Measurements from ENCODE around the gene CWF19L2. TPM values are rescaled to one million over a fixed set of nuclear protein-coding genes. Genes with fewer than 3 reads are reported as not detected.

The CWF19L2 gene
- total and polyA plus RNA-seq, 4 donors = 12.8 to 30.5 (median 21.3) TPM

- ATAC-seq (ENCODE audit: low FRiP score) (no peak), DNase-seq (no peak)
- peaks cover 0 to 7% of the 10 kb centered on the region in 2 donors for H3K36me3 ChIP-seq (ENCODE audit: control insufficient read depth in 1 of 2, insufficient read depth in 2 of 2, low read length in 1 of 2)
- 1 to 2% methylated on average over 6 of the region's 6 CpGs for WGBS, 2 donors
- peak overlapping the region; percentile 97 to 100 for H3K4me3 ChIP-seq (ENCODE audit: low read length in 2 of 2)
- H3K9me3 ChIP-seq (ENCODE audit: control insufficient read depth, low read length) = no peaks in the 10 kb centered on the region
- H3K27me3 ChIP-seq (ENCODE audit: control insufficient read depth in 1 of 2, insufficient read depth in 2 of 2, low read length in 1 of 2) = no peaks in the 10 kb centered on the region
- no peaks in the 10 kb centered on the region for H3K4me1 ChIP-seq (ENCODE audit: control insufficient read depth in 1 of 2, insufficient read depth in 2 of 2, low read length in 2 of 2)
- no peak overlapping the region for H3K27ac ChIP-seq (ENCODE audit: low read depth in 1 of 2, low read length in 2 of 2)
- intact Hi-C loops (cut with DNase I) = no loop called here
Measured at GRCh38 chr11:107457205-107457557, 444 bp downstream of the CWF19L2 start.

GRCh38 chr11:107453594-107454286 is 3.9 kb downstream of the CWF19L2 start:
- H3K27me3 ChIP-seq (ENCODE audit: control insufficient read depth in 1 of 2, insufficient read depth in 2 of 2, low read length in 1 of 2) = no peaks in the 10 kb centered on the region
- H3K4me3 ChIP-seq (ENCODE audit: low read length in 2 of 2) = no peak overlapping the region
- 86 to 93% methylated on average over 5 of the region's 5 CpGs for WGBS, 2 donors
- intact Hi-C loops (cut with DNase I) = no loop called here
- no peak for ATAC-seq (ENCODE audit: low FRiP score)
- peak in 1 of 2 donors; percentile 53 for DNase-seq
- H3K9me3 ChIP-seq (ENCODE audit: control insufficient read depth, low read length) = no peaks in the 10 kb centered on the region
- H3K27ac ChIP-seq (ENCODE audit: low read depth in 1 of 2, low read length in 2 of 2) = no peak overlapping the region
- H3K36me3 ChIP-seq (ENCODE audit: control insufficient read depth in 1 of 2, insufficient read depth in 2 of 2, low read length in 1 of 2) = peaks cover 0 to 7% of the 10 kb centered on the region in 2 donors
- no peaks in the 10 kb centered on the region for H3K4me1 ChIP-seq (ENCODE audit: control insufficient read depth in 1 of 2, insufficient read depth in 2 of 2, low read length in 2 of 2)

- ATAC-seq (ENCODE audit: low FRiP score) (no peak), DNase-seq (no peak)
- intact Hi-C loops (cut with DNase I) = no loop called here
- Histone ChIP-seq H3K4me3 (ENCODE audit: low read length in 2 of 2) (no peak overlapping the region), H3K9me3 (ENCODE audit: control insufficient read depth, low read length) (no peaks in the 10 kb centered on the region), H3K4me1 (ENCODE audit: control insufficient read depth in 1 of 2, insufficient read depth in 2 of 2, low read length in 2 of 2) (no peaks in the 10 kb centered on the region), H3K27ac (ENCODE audit: low read depth in 1 of 2, low read length in 2 of 2) (no peak overlapping the region), H3K27me3 (ENCODE audit: control insufficient read depth in 1 of 2, insufficient read depth in 2 of 2, low read length in 1 of 2) (no peaks in the 10 kb centered on the region), H3K36me3 (ENCODE audit: control insufficient read depth in 1 of 2, insufficient read depth in 2 of 2, low read length in 1 of 2) (peaks cover 0 to 2% of the 10 kb centered on the region in 2 donors)
- WGBS, 2 donors = 90 to 92% methylated on average over 3 of the region's 3 CpGs
Measured at GRCh38 chr11:107446822-107447431, 10.7 kb downstream of the CWF19L2 start.

- no peak for ATAC-seq (ENCODE audit: low FRiP score)
- Histone ChIP-seq H3K27me3 (ENCODE audit: control insufficient read depth in 1 of 2, insufficient read depth in 2 of 2, low read length in 1 of 2) (no peaks in the 10 kb centered on the region), H3K4me3 (ENCODE audit: low read length in 2 of 2) (no peak overlapping the region), H3K9me3 (ENCODE audit: control insufficient read depth, low read length) (no peaks in the 10 kb centered on the region), H3K27ac (ENCODE audit: low read depth in 1 of 2, low read length in 2 of 2) (no peak overlapping the region), H3K4me1 (ENCODE audit: control insufficient read depth in 1 of 2, insufficient read depth in 2 of 2, low read length in 2 of 2) (no peaks in the 10 kb centered on the region), H3K36me3 (ENCODE audit: control insufficient read depth in 1 of 2, insufficient read depth in 2 of 2, low read length in 1 of 2) (peaks cover 2 to 3% of the 10 kb centered on the region in 2 donors)
- intact Hi-C loops (cut with DNase I) = no loop called here
- no peak for DNase-seq
- 98 to 100% methylated on average over 1 of the region's 1 CpG for WGBS, 2 donors
Measured at GRCh38 chr11:107442715-107443215, 14.9 kb downstream of the CWF19L2 start.

- Histone ChIP-seq H3K9me3 (ENCODE audit: control insufficient read depth, low read length) (no peaks in the 10 kb centered on the region), H3K27ac (ENCODE audit: low read depth in 1 of 2, low read length in 2 of 2) (no peak overlapping the region), H3K4me1 (ENCODE audit: control insufficient read depth in 1 of 2, insufficient read depth in 2 of 2, low read length in 2 of 2) (no peaks in the 10 kb centered on the region), H3K27me3 (ENCODE audit: control insufficient read depth in 1 of 2, insufficient read depth in 2 of 2, low read length in 1 of 2) (no peaks in the 10 kb centered on the region), H3K36me3 (ENCODE audit: control insufficient read depth in 1 of 2, insufficient read depth in 2 of 2, low read length in 1 of 2) (peaks cover 2 to 3% of the 10 kb centered on the region in 2 donors), H3K4me3 (ENCODE audit: low read length in 2 of 2) (no peak overlapping the region)
- WGBS, 2 donors = 88 to 89% methylated on average over 6 of the region's 6 CpGs
- DNase-seq = no peak
- intact Hi-C loops (cut with DNase I) = no loop called here
- no peak for ATAC-seq (ENCODE audit: low FRiP score)
Measured at GRCh38 chr11:107439586-107440167, 17.9 kb downstream of the CWF19L2 start.

GRCh38 chr11:107438148-107438547 is 19.5 kb downstream of the CWF19L2 start:
- no peaks in the 10 kb centered on the region for H3K27me3 ChIP-seq (ENCODE audit: control insufficient read depth in 1 of 2, insufficient read depth in 2 of 2, low read length in 1 of 2)
- H3K27ac ChIP-seq (ENCODE audit: low read depth in 1 of 2, low read length in 2 of 2) = no peak overlapping the region
- WGBS, 2 donors = 41 to 59% methylated on average over 1 of the region's 1 CpG
- H3K36me3 ChIP-seq (ENCODE audit: control insufficient read depth in 1 of 2, insufficient read depth in 2 of 2, low read length in 1 of 2) = peaks cover 0 to 3% of the 10 kb centered on the region in 2 donors
- H3K9me3 ChIP-seq (ENCODE audit: control insufficient read depth, low read length) = no peaks in the 10 kb centered on the region
- H3K4me1 ChIP-seq (ENCODE audit: control insufficient read depth in 1 of 2, insufficient read depth in 2 of 2, low read length in 2 of 2) = no peaks in the 10 kb centered on the region
- ATAC-seq (ENCODE audit: low FRiP score) = no peak
- no peak for DNase-seq
- intact Hi-C loops (cut with DNase I) = no loop called here
- H3K4me3 ChIP-seq (ENCODE audit: low read length in 2 of 2) = no peak overlapping the region

GRCh38 chr11:107430525-107430924 is 27.1 kb downstream of the CWF19L2 start:
- intact Hi-C loops (cut with DNase I) = no loop called here
- 80 to 87% methylated on average over 3 of the region's 3 CpGs for WGBS, 2 donors

GRCh38 chr11:107427569-107428180 is 29.9 kb downstream of the CWF19L2 start:
- Histone ChIP-seq H3K27ac (ENCODE audit: low read depth in 1 of 2, low read length in 2 of 2) (no peak overlapping the region), H3K9me3 (ENCODE audit: control insufficient read depth, low read length) (no peaks in the 10 kb centered on the region), H3K4me3 (ENCODE audit: low read length in 2 of 2) (no peak overlapping the region), H3K27me3 (ENCODE audit: control insufficient read depth in 1 of 2, insufficient read depth in 2 of 2, low read length in 1 of 2) (no peaks in the 10 kb centered on the region), H3K4me1 (ENCODE audit: control insufficient read depth in 1 of 2, insufficient read depth in 2 of 2, low read length in 2 of 2) (no peaks in the 10 kb centered on the region), H3K36me3 (ENCODE audit: control insufficient read depth in 1 of 2, insufficient read depth in 2 of 2, low read length in 1 of 2) (peaks cover 0 to 2% of the 10 kb centered on the region in 2 donors)
- no peak for ATAC-seq (ENCODE audit: low FRiP score)
- intact Hi-C loops (cut with DNase I) = no loop called here
- WGBS, 2 donors = 62 to 64% methylated on average over 2 of the region's 2 CpGs
- DNase-seq = no peak

More at GRCh38 chr11:107430525-107430924, 27.1 kb downstream of the CWF19L2 start:
- no peaks in the 10 kb centered on the region for H3K27me3 ChIP-seq (ENCODE audit: control insufficient read depth in 1 of 2, insufficient read depth in 2 of 2, low read length in 1 of 2)
- no peak for DNase-seq
- H3K4me3 ChIP-seq (ENCODE audit: low read length in 2 of 2) = no peak overlapping the region
- peaks cover 0 to 2% of the 10 kb centered on the region in 2 donors for H3K36me3 ChIP-seq (ENCODE audit: control insufficient read depth in 1 of 2, insufficient read depth in 2 of 2, low read length in 1 of 2)
- no peaks in the 10 kb centered on the region for H3K9me3 ChIP-seq (ENCODE audit: control insufficient read depth, low read length)
- no peak for ATAC-seq (ENCODE audit: low FRiP score)
- no peaks in the 10 kb centered on the region for H3K4me1 ChIP-seq (ENCODE audit: control insufficient read depth in 1 of 2, insufficient read depth in 2 of 2, low read length in 2 of 2)
- H3K27ac ChIP-seq (ENCODE audit: low read depth in 1 of 2, low read length in 2 of 2) = no peak overlapping the region

All from aorta (tissue), 5 donors.